HL-60/S4 treated with phorbol 12-myristate 13-acetate at 8.2 ng/mL for 4 days and 3 days (cell line): ENCODE measurements around the gene RPGRIP1.
"Not testable (repeated sequence)": the region's sequence is repeated elsewhere in the genome, so short reads cannot be mapped to it uniquely, and the experiment has no call there.

ENCODE experiments used
- in situ Hi-C: fragments of 300-500 bp; cut with MboI; formaldehyde crosslinking; loops from 2 replicates; pipeline ENCODE4 v1.15.0; 2022; ENCODE audit warnings: low sequenced_read_pairs

Gene RPGRIP1

DNA sequence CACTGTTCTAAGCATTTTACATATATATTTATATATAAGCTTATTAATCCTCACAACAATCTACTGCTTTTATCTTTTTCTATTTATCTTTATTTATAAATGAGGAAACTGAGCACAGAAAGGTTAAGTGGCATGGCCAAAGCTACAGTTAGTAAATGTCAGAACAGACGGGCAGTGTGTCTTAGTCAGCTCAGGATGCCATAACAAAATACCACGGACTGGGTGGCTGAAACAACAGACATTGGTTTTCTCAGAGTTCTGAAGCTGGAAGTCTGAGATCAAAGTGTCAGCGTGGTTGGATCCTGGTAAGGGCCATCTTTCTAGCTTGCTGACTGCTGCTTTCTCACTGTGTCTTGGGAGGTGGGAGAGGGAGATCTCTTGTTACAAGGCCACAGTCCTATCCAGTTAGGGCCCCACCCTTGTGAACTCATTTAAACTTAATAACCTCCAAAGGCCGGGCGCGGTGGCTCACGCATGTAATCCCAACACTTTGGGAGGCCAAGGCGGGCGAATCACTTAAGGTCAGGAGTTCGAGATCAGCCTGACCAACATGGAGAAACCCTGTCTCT, 19.8 kb downstream of the RPGRIP1 start:
- in situ Hi-C loops = no loop called here

- in situ Hi-C loops = no loop called here
Observed at GRCh38 chr14:21300892-21301291, 21.0 kb downstream of the RPGRIP1 start.

DNA sequence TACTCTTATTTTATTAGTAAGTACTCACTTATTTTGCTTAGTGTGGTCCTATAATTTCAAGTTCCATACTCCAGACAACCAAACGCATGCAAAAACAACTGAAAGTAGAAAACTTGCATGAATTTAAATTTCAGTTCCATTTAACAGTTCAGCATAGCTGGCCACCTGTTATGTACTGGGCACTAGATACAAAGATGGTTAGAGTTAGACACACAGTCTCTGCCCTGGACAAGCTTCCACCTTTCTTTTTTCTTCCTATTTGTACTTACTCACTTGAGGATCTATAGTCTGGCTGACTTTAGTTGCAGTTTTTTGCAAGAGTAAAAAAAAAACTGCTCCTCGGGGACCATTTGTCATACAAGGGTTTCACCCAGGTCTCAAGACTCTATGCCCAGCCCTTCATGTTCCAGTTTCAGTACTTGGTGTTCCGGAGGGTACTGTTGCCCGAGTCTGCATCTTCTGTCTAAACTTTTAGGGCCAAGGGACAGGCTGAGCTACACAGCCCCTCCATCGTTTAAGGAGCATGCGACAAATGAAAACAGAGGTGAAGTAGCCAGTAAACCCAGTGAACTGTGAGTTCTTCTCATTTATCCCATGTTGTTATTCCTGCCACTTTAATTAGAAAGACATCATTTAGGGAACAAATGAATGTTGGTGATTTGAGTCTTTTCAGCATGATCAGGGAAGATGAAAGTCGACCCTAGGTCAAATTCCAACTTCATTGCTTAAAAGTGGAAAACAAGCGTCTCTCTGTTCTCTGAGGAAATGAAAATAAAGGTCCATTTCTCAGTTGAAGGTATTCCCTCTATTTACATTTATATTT, 22.3 kb downstream of the RPGRIP1 start:
- in situ Hi-C loops = no loop called here

GRCh38 chr14:21302836-21303140, 22.9 kb downstream of the RPGRIP1 start:
- in situ Hi-C loops = not testable (repeated sequence)

DNA sequence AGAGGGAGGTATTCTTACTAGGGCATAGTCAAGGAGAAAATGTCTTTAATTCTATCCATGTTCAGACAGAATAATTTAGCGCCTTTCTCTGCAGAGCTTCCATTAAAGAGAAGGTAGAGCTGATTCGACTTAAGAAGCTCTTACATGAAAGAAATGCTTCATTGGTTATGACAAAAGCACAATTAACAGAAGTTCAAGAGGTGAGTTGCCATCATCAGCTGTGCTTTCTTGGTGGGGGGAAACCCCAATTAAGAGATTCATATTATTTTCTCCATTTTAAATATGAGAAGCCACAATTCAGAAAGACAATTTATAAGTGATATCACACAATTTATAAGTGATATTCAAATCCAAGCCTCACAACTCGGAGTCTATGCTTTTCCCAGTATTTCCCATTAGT, 27.8 kb downstream of the RPGRIP1 start:
- in situ Hi-C loops = no loop called here

DNA sequence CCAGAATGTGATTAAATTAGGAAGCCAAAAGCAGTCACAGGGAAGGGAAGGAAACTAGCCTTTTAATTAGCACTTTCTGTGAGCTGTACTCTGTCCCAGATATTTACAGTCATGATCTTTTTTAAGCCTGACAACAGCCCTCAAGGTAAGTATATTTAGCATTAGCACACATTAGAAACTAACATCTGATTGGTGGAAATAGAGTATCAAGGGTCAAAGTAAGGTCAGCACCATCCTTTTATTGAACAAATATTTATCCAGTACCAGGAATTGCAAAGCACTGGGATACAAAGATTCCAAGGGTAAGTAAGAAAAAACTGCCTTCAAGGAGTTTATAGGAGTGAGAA, 28.2 kb downstream of the RPGRIP1 start:
- in situ Hi-C loops = no loop called here

DNA sequence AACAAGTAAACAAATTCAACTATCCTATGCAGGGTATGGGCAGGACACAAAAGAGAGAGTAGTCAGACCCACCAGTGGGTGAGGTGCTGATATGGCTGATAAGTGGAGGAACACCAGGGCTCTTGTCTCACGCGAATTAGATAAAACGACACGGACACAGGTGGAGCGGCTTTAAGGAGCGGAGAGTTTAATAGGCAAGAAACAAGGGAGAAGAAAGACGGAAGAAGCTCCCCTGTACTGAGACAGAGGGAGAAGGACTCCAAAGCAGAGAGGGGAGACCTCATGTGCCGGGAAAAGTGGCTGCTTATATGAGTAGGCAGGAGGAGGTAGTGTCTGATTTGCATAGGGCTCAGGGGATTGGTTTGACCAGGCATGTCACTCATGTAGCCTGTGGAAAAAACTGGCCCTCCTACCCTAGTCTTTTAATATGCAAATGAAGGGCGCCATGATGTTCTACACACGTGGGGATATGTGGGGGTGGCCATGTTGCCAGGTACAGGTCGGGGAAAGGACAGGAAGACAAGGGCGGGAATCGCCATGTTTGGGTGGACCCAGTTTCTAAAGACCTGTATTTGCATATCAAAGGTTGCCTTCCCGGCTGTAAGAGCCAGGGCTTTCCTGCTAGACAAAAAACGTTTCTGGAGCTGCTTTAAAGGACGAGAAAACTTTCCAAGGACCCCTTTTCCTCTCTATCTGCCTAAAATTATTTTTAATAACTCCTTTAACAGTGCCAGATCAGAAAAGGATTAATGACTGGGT, 28.8 kb downstream of the RPGRIP1 start:
- in situ Hi-C loops = no loop called here

DNA sequence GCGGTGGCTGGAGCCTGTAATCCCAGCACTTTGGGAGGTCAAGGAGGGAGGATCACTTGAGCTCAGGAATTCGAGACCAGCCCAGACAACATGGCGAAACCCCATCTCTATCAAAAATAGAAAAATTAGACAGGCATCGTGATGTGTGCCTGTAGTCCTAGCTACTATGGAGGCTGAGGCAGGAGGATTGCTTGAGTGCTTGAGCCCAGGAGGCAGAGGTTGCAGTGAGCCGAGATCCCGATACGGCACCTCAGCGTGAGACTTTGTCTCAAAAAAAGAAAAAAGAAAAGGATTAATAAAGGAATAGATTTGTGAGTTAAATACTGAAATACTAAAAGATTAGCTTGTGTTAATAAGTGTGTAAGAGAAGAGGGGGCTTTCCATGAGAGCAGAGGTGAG, 29.4 kb downstream of the RPGRIP1 start:
- in situ Hi-C loops = no loop called here

- in situ Hi-C loops = no loop called here
Observed at GRCh38 chr14:21309956-21310355, 30.1 kb downstream of the RPGRIP1 start.

GRCh38 chr14:21311614-21312013, 31.7 kb downstream of the RPGRIP1 start:
- in situ Hi-C loops = no loop called here

DNA sequence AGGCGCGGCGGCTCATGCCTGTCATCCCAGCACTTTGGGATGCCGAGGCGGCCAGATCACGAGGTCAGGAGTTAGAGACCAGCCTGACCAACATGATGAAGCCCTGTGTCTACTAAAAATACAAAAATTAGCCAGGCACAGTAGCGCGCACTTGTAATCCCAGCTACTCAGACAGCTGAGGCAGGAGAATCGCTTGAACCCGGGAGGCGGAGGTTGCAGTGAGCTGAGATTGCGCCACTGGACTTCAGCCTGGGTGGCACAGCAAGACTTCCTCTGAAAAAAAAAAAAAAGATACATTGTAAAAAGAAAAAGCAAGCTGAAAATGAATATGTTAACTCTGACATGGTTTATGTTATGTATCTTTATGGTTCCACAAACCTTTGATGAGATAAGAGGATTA, 33.6 kb downstream of the RPGRIP1 start:
- in situ Hi-C loops = no loop called here

GRCh38 chr14:21317398-21317797, 37.5 kb downstream of the RPGRIP1 start:
- in situ Hi-C loops = no loop called here

DNA sequence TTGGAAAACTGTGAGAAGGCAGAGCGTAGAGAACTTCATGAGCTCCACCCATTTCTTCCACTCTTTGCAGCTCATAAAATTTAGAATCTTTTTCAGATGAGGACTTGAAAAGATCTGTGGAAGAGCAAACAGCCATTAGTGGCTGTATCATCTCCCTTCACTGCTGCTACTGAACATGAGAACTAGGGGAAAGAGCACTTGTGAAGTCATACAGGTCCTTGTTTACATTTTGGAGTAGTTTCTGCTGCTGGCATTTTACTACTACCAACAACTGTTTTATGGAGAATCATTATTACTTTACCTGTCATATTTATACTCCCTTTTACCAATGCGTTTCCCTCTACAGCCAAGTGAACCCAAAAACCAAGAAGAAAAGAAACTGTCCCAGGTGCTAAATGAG, 41.0 kb downstream of the RPGRIP1 start:
- in situ Hi-C loops = no loop called here

DNA sequence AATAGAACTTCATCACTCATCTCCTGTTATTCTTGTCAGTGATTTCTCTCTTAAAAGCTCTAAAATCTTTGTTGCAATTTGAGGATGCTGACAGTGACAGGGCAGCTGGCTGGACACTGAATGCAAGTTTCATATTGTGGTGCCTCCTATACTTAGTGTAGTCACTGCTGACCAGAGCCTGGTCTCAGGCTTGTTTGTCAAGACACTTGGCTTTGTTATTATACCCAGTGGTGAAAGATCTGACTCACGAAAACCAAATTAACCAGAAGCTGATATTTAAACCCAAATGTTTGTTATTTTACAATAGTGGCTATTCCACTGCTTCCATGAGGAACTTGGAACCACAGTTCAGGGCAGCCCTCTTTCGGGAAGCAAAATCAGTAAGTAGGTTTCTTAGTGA, 42.8 kb downstream of the RPGRIP1 start:
- in situ Hi-C loops = no loop called here

DNA sequence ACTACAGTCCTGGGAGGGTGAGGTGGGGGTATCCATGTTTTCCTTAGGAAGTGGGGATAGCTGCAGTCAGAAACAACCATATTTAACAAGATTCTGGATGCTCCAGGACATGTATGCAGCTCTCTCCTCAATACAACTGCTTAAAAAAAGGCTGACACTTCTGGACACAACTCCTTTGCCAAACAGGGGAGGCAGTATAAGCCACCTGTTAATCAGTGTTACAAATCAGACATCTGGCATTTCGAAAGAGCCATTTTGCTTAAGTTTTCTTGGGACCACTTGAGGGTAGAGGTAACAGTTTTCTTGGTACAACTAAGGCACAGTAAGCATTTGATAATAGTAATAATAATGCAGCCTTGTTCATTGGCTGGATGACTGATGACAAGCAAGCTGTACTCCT, 47.1 kb downstream of the RPGRIP1 start:
- in situ Hi-C loops = no loop called here
